SK-N-MC (cell line): ENCODE measurements around the gene CLCN7.

Experiments
- DNase-seq: peaks from one replicate; pipeline ENCODE4 v3.0.0-alpha.2; 2011; ENCODE audit warnings: low read depth, low spot score
- H3K27ac ChIP-seq: fragments of 200-600 bp; sonication (generic); 2 replicates; pipeline ENCODE4 v1.5.1; 2016; ENCODE audit warnings: mixed run types
- H3K36me3 ChIP-seq: fragments of 200-600 bp; sonication (generic); 2 replicates; pipeline ENCODE4 v1.6.1; 2017; ENCODE audit warnings: antibody characterized with exemption, low read length, mixed read lengths; ENCODE audit not compliant: insufficient read depth
- H3K4me3 ChIP-seq: fragments of 200-600 bp; sonication (generic); 2 replicates; pipeline ENCODE4 v1.5.1; 2016
- H3K9ac ChIP-seq: fragments of 200-600 bp; sonication (generic); 2 replicates; pipeline ENCODE4 v1.8.0; 2017; ENCODE audit warnings: mixed run types, mixed read lengths; ENCODE audit not compliant: insufficient read length
- H3K9me3 ChIP-seq: fragments of 200-600 bp; sonication (generic); 2 replicates; pipeline ENCODE4 v1.6.1; 2017; ENCODE audit warnings: low read depth, mild to moderate bottlenecking, antibody characterized with exemption, low read length, moderate library complexity, mixed read lengths
- EZH2 ChIP-seq: fragments of 200-600 bp; sonication (generic); IDR thresholded peaks from one replicate; pipeline ENCODE4 v1.6.1; 2017; ENCODE audit warnings: antibody characterized with exemption
- FOXP2 ChIP-seq: optimal IDR thresholded peaks from 2 replicates; pipeline ENCODE3; 2011; ENCODE audit warnings: mild to moderate bottlenecking, moderate library complexity; ENCODE audit not compliant: insufficient read depth; ENCODE audit errors: extremely low read length, control extremely low read depth
- POLR2AphosphoS5 ChIP-seq: IDR thresholded peaks from 2 replicates; pipeline ENCODE4 v1.6.1; 2012; ENCODE audit warnings: mild to moderate bottlenecking, low read depth, low read length, borderline replicate concordance

Gene CLCN7

GRCh38 chr16:1464894-1465566 is 9.8 kb downstream of the CLCN7 start:
- Histone ChIP-seq H3K9me3 (no peaks in the 10 kb centered on the region), H3K4me3 (no peak overlapping the region), H3K27ac (no peak overlapping the region), H3K36me3 (no peaks in the 10 kb centered on the region; the same call in 1 of the 2 replicates), H3K9ac (no peak overlapping the region)
- TF ChIP-seq FOXP2 (no peak), EZH2 (no peak), POLR2AphosphoS5 (no peak)
- DNase-seq = no peak

DNA sequence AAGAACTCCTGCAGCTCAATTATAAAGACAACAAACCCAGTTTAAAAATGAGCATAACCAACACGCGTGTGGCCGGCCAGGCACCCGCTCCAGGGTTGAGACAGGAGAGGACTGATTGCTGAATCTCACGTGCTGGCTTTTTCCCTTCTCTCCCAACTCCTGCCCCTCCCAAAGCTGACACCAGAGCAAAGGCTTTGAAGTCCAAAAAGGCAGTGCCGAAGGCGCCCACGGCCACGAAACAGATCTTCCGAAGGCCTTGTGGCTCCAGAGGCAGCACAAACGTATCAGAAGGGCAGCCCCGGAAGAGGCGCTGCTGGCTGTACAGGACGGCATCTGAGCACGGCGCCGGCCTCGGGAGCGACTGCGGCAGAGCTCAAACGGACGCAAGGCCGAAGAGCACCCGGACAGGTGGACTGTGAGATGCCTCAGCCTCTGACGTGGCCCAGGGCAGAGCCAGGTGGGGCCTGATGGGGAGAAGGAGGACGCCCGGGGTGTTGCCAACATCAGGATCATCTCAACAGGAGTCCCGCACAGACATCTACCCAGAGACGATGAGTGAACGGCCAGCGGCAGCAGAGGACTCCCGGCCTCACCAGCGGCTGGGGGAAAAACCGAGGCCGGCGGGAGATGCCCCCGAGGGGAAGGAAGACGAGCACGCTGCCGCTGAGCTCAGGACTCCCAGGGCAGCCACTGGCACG is 10.5 kb downstream of the CLCN7 start:
- H3K9ac ChIP-seq = no peak overlapping the region
- no peak overlapping the region for H3K27ac ChIP-seq
- no peaks in the 10 kb centered on the region for H3K9me3 ChIP-seq
- DNase-seq = no peak
- no peak overlapping the region for H3K4me3 ChIP-seq
- no peaks in the 10 kb centered on the region; the same call in 1 of the 2 replicates for H3K36me3 ChIP-seq
- no peak for TF ChIP-seq FOXP2
- no peak for TF ChIP-seq EZH2
- no peak for TF ChIP-seq POLR2AphosphoS5

- H3K9ac ChIP-seq = no peak overlapping the region
- DNase-seq = no peak
- H3K4me3 ChIP-seq = no peak overlapping the region
- no peaks in the 10 kb centered on the region for H3K9me3 ChIP-seq
- H3K27ac ChIP-seq = no peak overlapping the region
- no peaks in the 10 kb centered on the region; the same call in 1 of the 2 replicates for H3K36me3 ChIP-seq
- TF ChIP-seq FOXP2 (no peak), EZH2 (no peak), POLR2AphosphoS5 (no peak)
Observed at GRCh38 chr16:1461146-1461545, 13.7 kb downstream of the CLCN7 start.

- Histone ChIP-seq H3K4me3 (no peak overlapping the region), H3K9ac (no peak overlapping the region), H3K36me3 (no peaks in the 10 kb centered on the region; the same call in 1 of the 2 replicates), H3K9me3 (no peaks in the 10 kb centered on the region), H3K27ac (no peak overlapping the region)
- TF ChIP-seq EZH2 = no peak
- no peak for TF ChIP-seq POLR2AphosphoS5
- no peak for TF ChIP-seq FOXP2
- no peak for DNase-seq
Observed at GRCh38 chr16:1460602-1461138, 14.2 kb downstream of the CLCN7 start.

DNA sequence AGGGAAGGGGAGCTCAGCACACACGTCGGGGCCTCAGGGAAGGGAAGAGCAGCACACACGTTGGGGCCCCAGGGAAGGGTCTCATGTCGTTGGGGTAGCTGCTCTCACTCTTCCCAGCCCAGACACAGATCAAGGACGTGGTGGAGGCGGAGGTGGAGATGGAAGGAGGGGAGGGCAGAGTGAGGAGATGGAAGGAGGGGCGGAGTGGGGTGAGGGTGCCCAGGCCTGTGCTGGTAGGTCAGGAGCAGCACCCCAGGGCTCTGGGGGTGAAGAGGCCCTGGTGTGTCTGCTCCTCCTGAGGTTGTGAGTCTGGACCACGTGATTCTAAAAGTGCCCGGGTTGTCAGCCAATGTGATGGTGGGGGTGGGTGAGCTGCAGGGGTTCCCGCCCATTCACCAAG is 14.9 kb downstream of the CLCN7 start:
- H3K9ac ChIP-seq = no peak overlapping the region
- DNase-seq = no peak
- TF ChIP-seq FOXP2 (no peak), EZH2 (no peak), POLR2AphosphoS5 (no peak)
- peak overlapping the region; percentile 25; the same call in 1 of the 2 replicates for H3K4me3 ChIP-seq
- no peaks in the 10 kb centered on the region; the same call in 1 of the 2 replicates for H3K36me3 ChIP-seq
- peak overlapping the region; percentile 57 for H3K27ac ChIP-seq
- H3K9me3 ChIP-seq = no peaks in the 10 kb centered on the region

GRCh38 chr16:1458977-1459341 is 15.9 kb downstream of the CLCN7 start:
- Histone ChIP-seq H3K4me3 (no peak overlapping the region; the same call in 1 of the 2 replicates), H3K9me3 (no peaks in the 10 kb centered on the region), H3K9ac (peak overlapping the region; percentile 14), H3K36me3 (no peaks in the 10 kb centered on the region; the same call in 1 of the 2 replicates), H3K27ac (peak overlapping the region; percentile 69)
- DNase-seq = no peak
- TF ChIP-seq FOXP2 (no peak), POLR2AphosphoS5 (no peak), EZH2 (no peak)

- H3K9ac ChIP-seq = peak overlapping the region; percentile 14
- H3K9me3 ChIP-seq = no peaks in the 10 kb centered on the region
- no peak overlapping the region; the same call in 1 of the 2 replicates for H3K4me3 ChIP-seq
- H3K27ac ChIP-seq = peak overlapping the region; percentile 69
- DNase-seq = no peak
- no peak for TF ChIP-seq EZH2
- H3K36me3 ChIP-seq = peaks cover 4% of the 10 kb centered on the region; the same call in 1 of the 2 replicates
Observed at GRCh38 chr16:1458336-1458976, 16.4 kb downstream of the CLCN7 start.

GRCh38 chr16:1457489-1458245 is 17.2 kb downstream of the CLCN7 start:
- TF ChIP-seq FOXP2 (no peak), POLR2AphosphoS5 (no peak), EZH2 (no peak)
- no peak overlapping the region for H3K4me3 ChIP-seq
- H3K9me3 ChIP-seq = no peaks in the 10 kb centered on the region
- H3K36me3 ChIP-seq = peaks cover 5% of the 10 kb centered on the region; the same call in 1 of the 2 replicates
- no peak overlapping the region for H3K9ac ChIP-seq
- DNase-seq = no peak
- H3K27ac ChIP-seq = no peak overlapping the region
